GM18907 (cell line): ENCODE data around the gene ZKSCAN5.
"Not testable (repeated sequence)": the region's sequence is repeated elsewhere in the genome, so short reads cannot be mapped to it uniquely, and the experiment has no call there.

ENCODE experiments used
- ATAC-seq: cut with Tn5 transposase; IDR thresholded peaks from one replicate; pipeline ENCODE4 v1.9.1; 2021; ENCODE audit warnings: mild to moderate bottlenecking, moderate library complexity; ENCODE audit not compliant: unreplicated experiment

The ZKSCAN5 gene

GRCh38 chr7:99580778-99581332 lies 76.4 kb downstream of the ZKSCAN5 start:
- not testable (repeated sequence) for ATAC-seq
